Fibroblast of pulmonary artery (primary cell): ENCODE results near the gene NRXN3.
A peak's percentile ranks its signal among the peaks of the same experiment; 100 is the strongest.

Source experiments
- DNase-seq: peaks from one replicate; pipeline ENCODE4 v3.0.0-alpha.2; 2010; ENCODE audit warnings: low read depth
- H3K4me3 ChIP-seq: replicated peaks from 2 replicates; pipeline ENCODE4 v1.5.1; 2011; ENCODE audit warnings: low read depth, mild to moderate bottlenecking, control low read depth, low read length, moderate library complexity
- CTCF ChIP-seq: IDR thresholded peaks from 2 replicates; pipeline ENCODE4 v1.5.1; 2011; ENCODE audit warnings: mild to moderate bottlenecking, control low read depth, low read length, inconsistent platforms; ENCODE audit errors: missing control alignments

Gene NRXN3

GRCh38 chr14:78933166-78933565 is 763.0 kb downstream of the NRXN3 start:
- DNase-seq = no peak
- TF ChIP-seq CTCF = no peak
- no peak overlapping the region for H3K4me3 ChIP-seq

- no peak overlapping the region for H3K4me3 ChIP-seq
- TF ChIP-seq CTCF = peak; percentile 55
- DNase-seq = peak; percentile 63
Observed at GRCh38 chr14:78933948-78934524, 763.9 kb downstream of the NRXN3 start.

- no peak overlapping the region for H3K4me3 ChIP-seq
- DNase-seq = no peak
- TF ChIP-seq CTCF = no peak
Observed at GRCh38 chr14:78946949-78947348, 776.8 kb downstream of the NRXN3 start.

- TF ChIP-seq CTCF = no peak
Observed at GRCh38 chr14:78947681-78948080, 777.5 kb downstream of the NRXN3 start.

GRCh38 chr14:78950649-78951048 is 780.5 kb downstream of the NRXN3 start:
- H3K4me3 ChIP-seq = no peak overlapping the region
- peak; percentile 65 for DNase-seq
- TF ChIP-seq CTCF = no peak

More at GRCh38 chr14:78947681-78948080, 777.5 kb downstream of the NRXN3 start:
- DNase-seq = no peak
- no peak overlapping the region for H3K4me3 ChIP-seq

GRCh38 chr14:78951602-78952001 is 781.4 kb downstream of the NRXN3 start:
- no peak for DNase-seq
- no peak overlapping the region for H3K4me3 ChIP-seq
- TF ChIP-seq CTCF = no peak

GRCh38 chr14:78959674-78960264 is 789.6 kb downstream of the NRXN3 start:
- peak; percentile 96 for TF ChIP-seq CTCF
- H3K4me3 ChIP-seq = no peak overlapping the region
- DNase-seq = peak; percentile 85
